HEK293 (cell line): ENCODE measurements around the gene ZFP92.

Experiments used
- CTCF ChIA-PET: fragments of 350-600 bp; formaldehyde crosslinking; extraction: SDS; loops from one replicate; lab custom pipeline; 2021; ENCODE audit warnings: antibody characterized with exemption; lab: Yijun Ruan, JAX
- POLR2A ChIA-PET: fragments of 300-600 bp; formaldehyde crosslinking; extraction: SDS; loops from one replicate; lab custom pipeline; 2020; ENCODE audit warnings: antibody characterized with exemption, inconsistent platforms; lab: Yijun Ruan, JAX
- H3K27ac ChIP-seq: fragments of 200-500 bp; sonication (Bioruptor generic); 2 replicates; pipeline ENCODE4 v1.5.1; 2014; ENCODE audit warnings: low read depth, low read length, control low read depth, inconsistent platforms; ENCODE audit errors: extremely low read depth
- H3K36me3 ChIP-seq, 2 experiments: fragments of 200-500 bp in 1 of 2; sonication (Bioruptor generic) in 1 of 2; 1 replicate in 1 of 2; 2 replicates in 1 of 2; pipeline ENCODE4 v1.5.1; 2014 to 2017; ENCODE audit warnings: inconsistent platforms in 2 of 2, low read length in 2 of 2; ENCODE audit not compliant: control insufficient read depth in 2 of 2, insufficient read depth in 1 of 2
- H3K4me1 ChIP-seq: fragments of 200-500 bp; sonication (Bioruptor generic); 2 replicates; pipeline ENCODE4 v1.5.1; 2014; ENCODE audit warnings: mild to moderate bottlenecking, low read length, inconsistent platforms; ENCODE audit not compliant: control insufficient read depth, insufficient read depth
- H3K4me3 ChIP-seq: 2 replicates; pipeline ENCODE4 v1.5.1; 2011; ENCODE audit warnings: low read depth, mild to moderate bottlenecking, control low read depth, low read length, moderate library complexity
- H3K9me3 ChIP-seq: fragments of 200-500 bp; sonication (Bioruptor generic); 2 replicates; pipeline ENCODE4 v1.5.1; 2014; ENCODE audit warnings: low read depth, low read length, inconsistent platforms; ENCODE audit not compliant: control insufficient read depth, insufficient read depth
- FEZF1 ChIP-seq: fragments of 450-650 bp; formaldehyde crosslinking; IDR thresholded peaks from 2 replicates; pipeline ENCODE4 v1.5.1; 2016; ENCODE audit warnings: missing biosample characterization, missing genetic modification characterization
- GLI2 ChIP-seq: fragments of 450-650 bp; formaldehyde crosslinking; IDR thresholded peaks from 2 replicates; pipeline ENCODE4; 2017; ENCODE audit warnings: missing biosample characterization, missing genetic modification characterization, low read depth, borderline replicate concordance
- GLIS1 ChIP-seq: fragments of 450-650 bp; formaldehyde crosslinking; IDR thresholded peaks from 2 replicates; pipeline ENCODE4 v1.5.1; 2016; ENCODE audit warnings: missing biosample characterization, missing genetic modification characterization
- KLF1 ChIP-seq: fragments of 450-650 bp; formaldehyde crosslinking; IDR thresholded peaks from 2 replicates; pipeline ENCODE4 v1.5.1; 2016; ENCODE audit warnings: missing biosample characterization, missing genetic modification characterization
- RBAK ChIP-seq: fragments of 450-650 bp; formaldehyde crosslinking; IDR thresholded peaks from 2 replicates; pipeline ENCODE4 v1.5.1; 2016; ENCODE audit warnings: missing biosample characterization, missing genetic modification characterization
- TCF7L2 ChIP-seq: IDR thresholded peaks from 2 replicates; pipeline ENCODE4 v1.6.1; 2011; ENCODE audit warnings: low read depth, mild to moderate bottlenecking, inconsistent platforms, low read length, moderate library complexity, borderline replicate concordance
- TRIM28 ChIP-seq: IDR thresholded peaks from 2 replicates; pipeline ENCODE4 v1.6.1; 2011; ENCODE audit warnings: low read length, control low read depth, borderline replicate concordance
- ZBTB21 ChIP-seq: fragments of 450-650 bp; formaldehyde crosslinking; IDR thresholded peaks from 2 replicates; pipeline ENCODE4 v1.5.1; 2017; ENCODE audit warnings: missing biosample characterization, missing genetic modification characterization
- ZFHX2 ChIP-seq: fragments of 450-650 bp; formaldehyde crosslinking; conservative IDR thresholded peaks from 2 replicates; pipeline ENCODE4 v1.5.1; 2016; ENCODE audit warnings: missing biosample characterization, missing genetic modification characterization
- ZFP37 ChIP-seq: fragments of 450-650 bp; formaldehyde crosslinking; IDR thresholded peaks from 2 replicates; pipeline ENCODE4 v1.5.1; 2016; ENCODE audit warnings: missing biosample characterization, missing genetic modification characterization
- ZFP69B ChIP-seq: fragments of 450-650 bp; formaldehyde crosslinking; IDR thresholded peaks from 2 replicates; pipeline ENCODE4 v1.5.1; 2016; ENCODE audit warnings: missing biosample characterization, missing genetic modification characterization
- ZIC2 ChIP-seq: fragments of 450-650 bp; formaldehyde crosslinking; IDR thresholded peaks from 2 replicates; pipeline ENCODE4 v1.5.1; 2016; ENCODE audit warnings: missing biosample characterization, missing genetic modification characterization
- ZNF16 ChIP-seq: fragments of 450-650 bp; formaldehyde crosslinking; IDR thresholded peaks from 2 replicates; pipeline ENCODE4 v1.5.1; 2016; ENCODE audit warnings: low read depth, missing biosample characterization, missing genetic modification characterization
- ZNF2 ChIP-seq: fragments of 450-650 bp; formaldehyde crosslinking; IDR thresholded peaks from 2 replicates; pipeline ENCODE4 v1.5.1; 2016; ENCODE audit warnings: missing biosample characterization, missing genetic modification characterization
- ZNF24 ChIP-seq: fragments of 450-650 bp; formaldehyde crosslinking; IDR thresholded peaks from 2 replicates; pipeline ENCODE4 v1.5.1; 2016; ENCODE audit warnings: missing biosample characterization, missing genetic modification characterization
- ZNF292 ChIP-seq: fragments of 450-650 bp; formaldehyde crosslinking; IDR thresholded peaks from 2 replicates; pipeline ENCODE4 v1.5.1; 2016; ENCODE audit warnings: low read depth, missing biosample characterization, missing genetic modification characterization, borderline replicate concordance
- ZNF324 ChIP-seq: fragments of 450-650 bp; formaldehyde crosslinking; IDR thresholded peaks from 2 replicates; pipeline ENCODE4 v1.5.1; 2016; ENCODE audit warnings: missing biosample characterization, missing genetic modification characterization
- ZNF366 ChIP-seq: fragments of 450-650 bp; formaldehyde crosslinking; conservative IDR thresholded peaks from 2 replicates; pipeline ENCODE4 v1.5.1; 2016; ENCODE audit warnings: missing biosample characterization, missing genetic modification characterization
- ZNF473 ChIP-seq: fragments of 450-650 bp; formaldehyde crosslinking; IDR thresholded peaks from 2 replicates; pipeline ENCODE4 v1.5.1; 2017; ENCODE audit warnings: missing biosample characterization, missing genetic modification characterization
- ZNF624 ChIP-seq: fragments of 450-650 bp; formaldehyde crosslinking; IDR thresholded peaks from 2 replicates; pipeline ENCODE4 v1.5.1; 2017; ENCODE audit warnings: missing biosample characterization, missing genetic modification characterization
- ZNF626 ChIP-seq: fragments of 450-650 bp; sonication (Bioruptor Pico); formaldehyde crosslinking; IDR thresholded peaks from 2 replicates; pipeline ENCODE4 v1.5.1; 2018; ENCODE audit warnings: missing biosample characterization, missing genetic modification characterization, inconsistent platforms
- ZNF629 ChIP-seq: fragments of 450-650 bp; formaldehyde crosslinking; IDR thresholded peaks from 2 replicates; pipeline ENCODE4 v1.5.1; 2017; ENCODE audit warnings: missing biosample characterization, missing genetic modification characterization
- ZNF747 ChIP-seq: fragments of 450-650 bp; formaldehyde crosslinking; IDR thresholded peaks from 2 replicates; pipeline ENCODE4 v1.5.1; 2016; ENCODE audit warnings: missing biosample characterization, missing genetic modification characterization
- ZNF837 ChIP-seq: fragments of 450-650 bp; formaldehyde crosslinking; IDR thresholded peaks from 2 replicates; pipeline ENCODE4 v1.5.1; 2016; ENCODE audit warnings: missing biosample characterization, missing genetic modification characterization
- TF ChIP-seq, protein P1 (sequence below): fragments of 450-650 bp; formaldehyde crosslinking; IDR thresholded peaks from 2 replicates; pipeline ENCODE4 v1.5.1; 2016; ENCODE audit warnings: missing biosample characterization, missing genetic modification characterization, borderline replicate concordance
- TF ChIP-seq, protein P2 (sequence below): fragments of 450-650 bp; formaldehyde crosslinking; IDR thresholded peaks from 2 replicates; pipeline ENCODE4 v1.5.1; 2016; ENCODE audit warnings: missing biosample characterization, missing genetic modification characterization
- TF ChIP-seq, protein P3 (sequence below): fragments of 450-650 bp; formaldehyde crosslinking; IDR thresholded peaks from 2 replicates; pipeline ENCODE4 v1.5.1; 2016; ENCODE audit warnings: missing biosample characterization, missing genetic modification characterization, borderline replicate concordance
- TF ChIP-seq, protein P4 (sequence below): fragments of 450-650 bp; formaldehyde crosslinking; IDR thresholded peaks from 2 replicates; pipeline ENCODE4 v1.5.1; 2016; ENCODE audit warnings: missing biosample characterization, missing genetic modification characterization

The ZFP92 gene

DNA sequence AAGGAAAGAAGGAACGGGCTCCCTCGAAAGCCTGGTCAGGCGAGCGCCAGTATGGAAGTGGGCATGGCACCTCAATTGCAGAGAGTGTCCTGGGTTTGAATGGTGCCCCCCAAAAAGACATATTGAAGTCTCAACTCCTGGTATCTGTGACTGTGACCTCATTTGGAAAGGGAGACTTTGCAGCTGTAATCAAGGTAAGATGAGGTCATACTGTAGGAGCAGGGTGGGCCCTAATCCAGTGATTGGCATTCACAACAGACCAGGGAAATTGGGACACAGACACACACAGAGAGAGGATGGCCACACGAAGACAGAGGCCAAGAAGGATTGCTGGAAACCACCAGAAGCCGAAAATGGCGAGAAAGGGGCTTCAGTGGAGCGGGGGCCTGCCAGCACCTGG, 6.4 kb downstream of the ZFP92 start (continued):
- TF ChIP-seq, protein P1, sequence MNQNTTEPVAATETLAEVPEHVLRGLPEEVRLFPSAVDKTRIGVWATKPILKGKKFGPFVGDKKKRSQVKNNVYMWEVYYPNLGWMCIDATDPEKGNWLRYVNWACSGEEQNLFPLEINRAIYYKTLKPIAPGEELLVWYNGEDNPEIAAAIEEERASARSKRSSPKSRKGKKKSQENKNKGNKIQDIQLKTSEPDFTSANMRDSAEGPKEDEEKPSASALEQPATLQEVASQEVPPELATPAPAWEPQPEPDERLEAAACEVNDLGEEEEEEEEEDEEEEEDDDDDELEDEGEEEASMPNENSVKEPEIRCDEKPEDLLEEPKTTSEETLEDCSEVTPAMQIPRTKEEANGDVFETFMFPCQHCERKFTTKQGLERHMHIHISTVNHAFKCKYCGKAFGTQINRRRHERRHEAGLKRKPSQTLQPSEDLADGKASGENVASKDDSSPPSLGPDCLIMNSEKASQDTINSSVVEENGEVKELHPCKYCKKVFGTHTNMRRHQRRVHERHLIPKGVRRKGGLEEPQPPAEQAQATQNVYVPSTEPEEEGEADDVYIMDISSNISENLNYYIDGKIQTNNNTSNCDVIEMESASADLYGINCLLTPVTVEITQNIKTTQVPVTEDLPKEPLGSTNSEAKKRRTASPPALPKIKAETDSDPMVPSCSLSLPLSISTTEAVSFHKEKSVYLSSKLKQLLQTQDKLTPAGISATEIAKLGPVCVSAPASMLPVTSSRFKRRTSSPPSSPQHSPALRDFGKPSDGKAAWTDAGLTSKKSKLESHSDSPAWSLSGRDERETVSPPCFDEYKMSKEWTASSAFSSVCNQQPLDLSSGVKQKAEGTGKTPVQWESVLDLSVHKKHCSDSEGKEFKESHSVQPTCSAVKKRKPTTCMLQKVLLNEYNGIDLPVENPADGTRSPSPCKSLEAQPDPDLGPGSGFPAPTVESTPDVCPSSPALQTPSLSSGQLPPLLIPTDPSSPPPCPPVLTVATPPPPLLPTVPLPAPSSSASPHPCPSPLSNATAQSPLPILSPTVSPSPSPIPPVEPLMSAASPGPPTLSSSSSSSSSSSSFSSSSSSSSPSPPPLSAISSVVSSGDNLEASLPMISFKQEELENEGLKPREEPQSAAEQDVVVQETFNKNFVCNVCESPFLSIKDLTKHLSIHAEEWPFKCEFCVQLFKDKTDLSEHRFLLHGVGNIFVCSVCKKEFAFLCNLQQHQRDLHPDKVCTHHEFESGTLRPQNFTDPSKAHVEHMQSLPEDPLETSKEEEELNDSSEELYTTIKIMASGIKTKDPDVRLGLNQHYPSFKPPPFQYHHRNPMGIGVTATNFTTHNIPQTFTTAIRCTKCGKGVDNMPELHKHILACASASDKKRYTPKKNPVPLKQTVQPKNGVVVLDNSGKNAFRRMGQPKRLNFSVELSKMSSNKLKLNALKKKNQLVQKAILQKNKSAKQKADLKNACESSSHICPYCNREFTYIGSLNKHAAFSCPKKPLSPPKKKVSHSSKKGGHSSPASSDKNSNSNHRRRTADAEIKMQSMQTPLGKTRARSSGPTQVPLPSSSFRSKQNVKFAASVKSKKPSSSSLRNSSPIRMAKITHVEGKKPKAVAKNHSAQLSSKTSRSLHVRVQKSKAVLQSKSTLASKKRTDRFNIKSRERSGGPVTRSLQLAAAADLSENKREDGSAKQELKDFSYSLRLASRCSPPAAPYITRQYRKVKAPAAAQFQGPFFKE: no peak
- TF ChIP-seq FEZF1 (no peak), ZNF629 (tag by site-specific recombination) (peak; percentile 58), ZNF626 (tag by site-specific recombination) (no peak), ZNF624 (tag by site-specific recombination) (no peak), ZNF2 (tag by site-specific recombination) (no peak), ZIC2 (no peak), RBAK (tag by site-specific recombination) (no peak), ZFHX2 (no peak), ZNF24 (tag by site-specific recombination) (no peak), ZBTB21 (peak; percentile 76), TCF7L2 (no peak), ZFP69B (tag by site-specific recombination) (0 out of 2 replicates have a peak, but pooled peaks have one; percentile 40), TRIM28 (no peak)
- TF ChIP-seq, protein P2, sequence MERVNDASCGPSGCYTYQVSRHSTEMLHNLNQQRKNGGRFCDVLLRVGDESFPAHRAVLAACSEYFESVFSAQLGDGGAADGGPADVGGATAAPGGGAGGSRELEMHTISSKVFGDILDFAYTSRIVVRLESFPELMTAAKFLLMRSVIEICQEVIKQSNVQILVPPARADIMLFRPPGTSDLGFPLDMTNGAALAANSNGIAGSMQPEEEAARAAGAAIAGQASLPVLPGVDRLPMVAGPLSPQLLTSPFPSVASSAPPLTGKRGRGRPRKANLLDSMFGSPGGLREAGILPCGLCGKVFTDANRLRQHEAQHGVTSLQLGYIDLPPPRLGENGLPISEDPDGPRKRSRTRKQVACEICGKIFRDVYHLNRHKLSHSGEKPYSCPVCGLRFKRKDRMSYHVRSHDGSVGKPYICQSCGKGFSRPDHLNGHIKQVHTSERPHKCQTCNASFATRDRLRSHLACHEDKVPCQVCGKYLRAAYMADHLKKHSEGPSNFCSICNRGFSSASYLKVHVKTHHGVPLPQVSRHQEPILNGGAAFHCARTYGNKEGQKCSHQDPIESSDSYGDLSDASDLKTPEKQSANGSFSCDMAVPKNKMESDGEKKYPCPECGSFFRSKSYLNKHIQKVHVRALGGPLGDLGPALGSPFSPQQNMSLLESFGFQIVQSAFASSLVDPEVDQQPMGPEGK (tag by site-specific recombination): no peak
- TF ChIP-seq, protein P3, sequence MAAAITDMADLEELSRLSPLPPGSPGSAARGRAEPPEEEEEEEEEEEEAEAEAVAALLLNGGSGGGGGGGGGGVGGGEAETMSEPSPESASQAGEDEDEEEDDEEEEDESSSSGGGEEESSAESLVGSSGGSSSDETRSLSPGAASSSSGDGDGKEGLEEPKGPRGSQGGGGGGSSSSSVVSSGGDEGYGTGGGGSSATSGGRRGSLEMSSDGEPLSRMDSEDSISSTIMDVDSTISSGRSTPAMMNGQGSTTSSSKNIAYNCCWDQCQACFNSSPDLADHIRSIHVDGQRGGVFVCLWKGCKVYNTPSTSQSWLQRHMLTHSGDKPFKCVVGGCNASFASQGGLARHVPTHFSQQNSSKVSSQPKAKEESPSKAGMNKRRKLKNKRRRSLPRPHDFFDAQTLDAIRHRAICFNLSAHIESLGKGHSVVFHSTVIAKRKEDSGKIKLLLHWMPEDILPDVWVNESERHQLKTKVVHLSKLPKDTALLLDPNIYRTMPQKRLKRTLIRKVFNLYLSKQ: no peak
- TF ChIP-seq, protein P4, sequence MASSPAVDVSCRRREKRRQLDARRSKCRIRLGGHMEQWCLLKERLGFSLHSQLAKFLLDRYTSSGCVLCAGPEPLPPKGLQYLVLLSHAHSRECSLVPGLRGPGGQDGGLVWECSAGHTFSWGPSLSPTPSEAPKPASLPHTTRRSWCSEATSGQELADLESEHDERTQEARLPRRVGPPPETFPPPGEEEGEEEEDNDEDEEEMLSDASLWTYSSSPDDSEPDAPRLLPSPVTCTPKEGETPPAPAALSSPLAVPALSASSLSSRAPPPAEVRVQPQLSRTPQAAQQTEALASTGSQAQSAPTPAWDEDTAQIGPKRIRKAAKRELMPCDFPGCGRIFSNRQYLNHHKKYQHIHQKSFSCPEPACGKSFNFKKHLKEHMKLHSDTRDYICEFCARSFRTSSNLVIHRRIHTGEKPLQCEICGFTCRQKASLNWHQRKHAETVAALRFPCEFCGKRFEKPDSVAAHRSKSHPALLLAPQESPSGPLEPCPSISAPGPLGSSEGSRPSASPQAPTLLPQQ (tag by site-specific recombination): peak; percentile 64

DNA sequence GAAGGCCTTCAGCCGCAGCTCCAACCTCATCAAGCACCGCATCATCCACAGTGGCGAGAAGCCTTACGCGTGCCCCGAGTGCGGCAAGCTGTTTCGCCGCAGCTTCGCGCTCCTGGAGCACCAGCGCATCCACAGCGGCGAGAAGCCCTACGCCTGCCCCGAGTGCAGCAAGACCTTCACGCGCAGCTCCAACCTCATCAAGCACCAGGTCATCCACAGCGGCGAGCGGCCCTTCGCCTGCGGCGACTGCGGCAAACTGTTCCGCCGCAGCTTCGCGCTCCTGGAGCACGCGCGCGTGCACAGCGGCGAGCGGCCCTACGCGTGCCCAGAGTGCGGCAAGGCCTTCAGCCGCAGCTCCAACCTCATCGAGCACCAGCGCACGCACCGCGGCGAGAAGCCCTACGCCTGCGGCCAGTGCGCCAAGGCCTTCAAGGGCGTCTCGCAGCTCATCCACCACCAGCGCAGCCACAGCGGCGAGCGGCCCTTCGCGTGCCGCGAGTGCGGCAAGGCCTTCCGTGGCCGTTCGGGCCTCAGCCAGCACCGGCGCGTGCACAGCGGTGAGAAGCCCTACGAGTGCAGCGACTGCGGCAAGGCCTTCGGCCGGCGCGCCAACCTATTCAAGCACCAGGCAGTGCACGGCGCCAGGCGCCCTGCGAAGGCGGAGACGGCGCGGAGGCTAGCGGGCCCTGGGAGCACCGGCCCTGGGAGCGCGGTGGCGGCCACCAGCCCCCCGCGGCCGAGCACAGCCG, 9.8 kb downstream of the ZFP92 start:
- no peak overlapping the region for H3K27ac ChIP-seq
- ChIA-PET CTCF (interaction anchor here (0.6 kb wide), 1 partner anchor 39 kb away, joined by 4 read pairs; no protein-coding TSS in a partner anchor), POLR2A (no interaction called here)
- no peaks in the 10 kb centered on the region for H3K4me1 ChIP-seq
- H3K4me3 ChIP-seq: no peak overlapping the region
- H3K9me3 ChIP-seq: no peaks in the 10 kb centered on the region
- no peaks in the 10 kb centered on the region for H3K36me3 ChIP-seq
- TF ChIP-seq KLF1 (tag by site-specific recombination): no peak
- no peak for TF ChIP-seq ZNF747 (tag by site-specific recombination)
- TF ChIP-seq TCF7L2: no peak
- TF ChIP-seq ZNF292 (tag by site-specific recombination): no peak
- TF ChIP-seq GLIS1 (tag by site-specific recombination): no peak
- no peak for TF ChIP-seq ZNF837 (tag by site-specific recombination)
- no peak for TF ChIP-seq TRIM28
- TF ChIP-seq ZNF16 (tag by site-specific recombination): no peak
- TF ChIP-seq ZNF629 (tag by site-specific recombination): no peak
- no peak for TF ChIP-seq ZFP37
- no peak for TF ChIP-seq ZNF473 (tag by site-specific recombination)
- no peak for TF ChIP-seq GLI2
- TF ChIP-seq ZNF324 (tag by site-specific recombination): no peak
- no peak for TF ChIP-seq ZNF366 (tag by site-specific recombination)
